Chondrocyte (in vitro differentiated cells): ENCODE data around the gene SYPL1. TPM values are rescaled to one million over a fixed set of nuclear protein-coding genes. Genes with fewer than 3 reads are reported as not detected.
"Not testable (repeated sequence)": the region's sequence is repeated elsewhere in the genome, so short reads cannot be mapped to it uniquely, and the experiment has no call there.

Source experiments
- DNase-seq: peaks from one replicate; pipeline ENCODE4 v3.0.0; 2021; ENCODE audit warnings: mixed read lengths, low spot score
- H3K27ac Mint-ChIP-seq: one replicate; pipeline ENCODE4 v1.8.0; 2021; ENCODE audit warnings: mild to moderate bottlenecking, moderate library complexity, mixed read lengths; ENCODE audit not compliant: unreplicated experiment
- H3K27me3 Mint-ChIP-seq: 2 replicates; pipeline ENCODE4 v1.8.0; 2021; ENCODE audit warnings: low read depth, mixed read lengths
- H3K36me3 Mint-ChIP-seq: 2 replicates; pipeline ENCODE4 v1.8.0; 2021; ENCODE audit warnings: low read depth, mixed read lengths
- H3K4me1 Mint-ChIP-seq: 2 replicates; pipeline ENCODE4 v1.8.0; 2021; ENCODE audit warnings: low read depth, mild to moderate bottlenecking, mixed read lengths
- H3K4me3 Mint-ChIP-seq: one replicate; pipeline ENCODE4 v1.8.0; 2021; ENCODE audit warnings: mild to moderate bottlenecking, moderate library complexity, mixed read lengths; ENCODE audit not compliant: unreplicated experiment
- H3K9me3 Mint-ChIP-seq: 2 replicates; pipeline ENCODE4 v1.8.0; 2021; ENCODE audit warnings: low read depth, mixed read lengths
- total RNA-seq: library from RNA; stranded (reverse); gene quantifications from 3 replicates; pipeline ENCODE4 v1.2.1, GENCODE V29; 2021
- TF ChIP-seq, protein P1 (sequence below): fragments of 200-600 bp; sonication (generic); IDR thresholded peaks from 2 replicates; pipeline ENCODE4 v1.5.0; 2021; ENCODE audit warnings: antibody characterized with exemption, mild to moderate bottlenecking, moderate library complexity

Gene SYPL1
- total RNA-seq, 1 donor from 2014 or later: 71.8 TPM

DNA sequence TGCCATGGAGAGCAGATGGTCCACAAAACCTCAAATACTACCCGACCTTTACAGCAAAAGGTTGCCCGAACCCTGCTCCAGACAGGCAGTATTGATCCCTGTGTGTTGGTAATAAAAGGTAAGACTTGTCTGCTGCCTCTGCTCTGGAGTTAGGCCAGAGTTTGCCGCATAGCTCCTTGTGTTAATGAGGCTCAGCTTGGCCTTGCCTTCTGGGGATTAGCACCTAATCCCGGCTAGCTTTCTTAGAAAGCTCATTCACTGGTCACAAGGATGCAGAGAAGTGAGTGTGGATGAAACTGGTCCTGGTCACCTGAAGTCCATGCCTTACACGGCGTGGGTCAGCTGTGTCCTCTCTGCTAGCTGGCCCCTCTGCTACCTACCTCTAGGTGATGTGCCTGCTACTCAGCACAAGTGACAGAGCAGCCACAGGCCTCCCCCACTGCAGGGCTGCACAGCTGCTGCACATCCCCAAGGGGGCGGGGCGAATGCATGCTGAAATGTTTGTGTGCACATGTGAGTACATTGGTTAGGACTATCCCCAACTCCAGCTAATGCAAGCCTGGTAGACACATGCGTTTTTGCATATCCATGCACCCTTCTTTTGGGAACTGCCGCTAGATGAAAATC is 31.7 kb upstream of the SYPL1 start:
- no peak overlapping the region for H3K4me3 Mint-ChIP-seq
- no peaks in the 10 kb centered on the region for H3K36me3 Mint-ChIP-seq

DNA sequence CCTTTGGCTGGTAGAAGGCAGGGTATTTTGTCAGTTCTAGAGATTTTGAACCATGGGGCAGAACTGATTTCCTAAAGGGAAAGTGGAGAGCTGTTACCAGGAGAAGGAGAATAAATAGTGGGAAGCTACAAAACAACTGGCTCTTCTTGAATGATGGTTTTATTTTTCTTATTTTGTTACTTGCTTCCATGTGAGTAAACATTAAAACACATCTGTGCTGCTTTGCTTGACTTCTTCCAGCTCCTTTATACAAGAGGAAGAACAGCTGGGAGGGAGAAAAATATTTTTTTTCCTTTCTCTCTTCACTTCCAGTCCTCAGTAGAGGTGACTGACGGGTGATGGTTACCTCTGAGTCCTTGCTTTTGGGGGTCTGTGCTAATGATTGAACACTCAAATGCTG is 30.0 kb upstream of the SYPL1 start:
- H3K27ac Mint-ChIP-seq: no peak overlapping the region

More for the DNA sequence above, 31.7 kb upstream of the SYPL1 start:
- TF ChIP-seq, protein P1, sequence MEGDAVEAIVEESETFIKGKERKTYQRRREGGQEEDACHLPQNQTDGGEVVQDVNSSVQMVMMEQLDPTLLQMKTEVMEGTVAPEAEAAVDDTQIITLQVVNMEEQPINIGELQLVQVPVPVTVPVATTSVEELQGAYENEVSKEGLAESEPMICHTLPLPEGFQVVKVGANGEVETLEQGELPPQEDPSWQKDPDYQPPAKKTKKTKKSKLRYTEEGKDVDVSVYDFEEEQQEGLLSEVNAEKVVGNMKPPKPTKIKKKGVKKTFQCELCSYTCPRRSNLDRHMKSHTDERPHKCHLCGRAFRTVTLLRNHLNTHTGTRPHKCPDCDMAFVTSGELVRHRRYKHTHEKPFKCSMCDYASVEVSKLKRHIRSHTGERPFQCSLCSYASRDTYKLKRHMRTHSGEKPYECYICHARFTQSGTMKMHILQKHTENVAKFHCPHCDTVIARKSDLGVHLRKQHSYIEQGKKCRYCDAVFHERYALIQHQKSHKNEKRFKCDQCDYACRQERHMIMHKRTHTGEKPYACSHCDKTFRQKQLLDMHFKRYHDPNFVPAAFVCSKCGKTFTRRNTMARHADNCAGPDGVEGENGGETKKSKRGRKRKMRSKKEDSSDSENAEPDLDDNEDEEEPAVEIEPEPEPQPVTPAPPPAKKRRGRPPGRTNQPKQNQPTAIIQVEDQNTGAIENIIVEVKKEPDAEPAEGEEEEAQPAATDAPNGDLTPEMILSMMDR: no peak
- no peak for DNase-seq
- H3K4me1 Mint-ChIP-seq: peaks cover 21% of the 10 kb centered on the region
- H3K9me3 Mint-ChIP-seq: no peaks in the 10 kb centered on the region
- H3K27me3 Mint-ChIP-seq: no peaks in the 10 kb centered on the region
- no peak overlapping the region for H3K27ac Mint-ChIP-seq

DNA sequence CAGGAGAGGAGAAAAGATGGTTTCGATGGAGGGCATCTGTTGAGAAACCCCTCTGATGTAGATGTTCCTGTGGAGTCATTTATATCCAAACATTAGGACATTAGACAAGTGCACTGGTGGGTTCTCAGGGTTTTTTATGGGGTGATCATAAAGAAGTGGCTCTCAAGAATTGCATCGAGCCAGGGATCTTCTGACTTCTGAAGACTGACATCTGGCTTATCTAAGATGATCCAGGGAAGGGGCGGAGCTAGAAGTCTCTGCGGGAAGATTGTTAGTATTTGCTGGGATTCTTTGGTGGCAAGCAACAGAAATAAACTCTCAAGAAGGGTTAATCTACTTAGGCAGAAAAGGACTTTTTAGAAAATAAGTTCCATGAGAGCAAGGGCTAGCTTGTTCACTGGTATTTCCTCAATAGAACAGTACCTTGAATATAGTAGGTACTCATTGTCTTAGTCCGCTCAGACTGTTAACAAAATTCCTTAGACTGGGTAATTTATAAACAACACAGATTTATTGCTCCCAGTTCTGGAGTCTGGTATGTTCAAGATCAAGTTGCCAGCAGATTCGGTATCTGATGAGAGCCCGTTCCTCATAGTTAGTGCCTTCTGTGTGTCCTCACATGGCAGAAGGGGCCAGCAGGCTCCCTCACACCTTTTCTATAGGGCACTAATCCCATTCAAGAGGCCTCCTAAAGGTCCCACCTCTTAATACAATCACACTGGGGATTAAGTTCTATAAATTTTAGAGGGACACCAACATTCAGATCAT is 28.5 kb upstream of the SYPL1 start:
- H3K27ac Mint-ChIP-seq: peak overlapping the region; percentile 62
- H3K36me3 Mint-ChIP-seq: no peaks in the 10 kb centered on the region
- TF ChIP-seq, protein P1: no peak
- H3K9me3 Mint-ChIP-seq: no peaks in the 10 kb centered on the region
- peaks cover 26% of the 10 kb centered on the region for H3K4me1 Mint-ChIP-seq
- no peak overlapping the region for H3K4me3 Mint-ChIP-seq
- H3K27me3 Mint-ChIP-seq: no peaks in the 10 kb centered on the region
- no peak for DNase-seq

More for the DNA sequence above, 30.0 kb upstream of the SYPL1 start:
- no peaks in the 10 kb centered on the region for H3K27me3 Mint-ChIP-seq
- TF ChIP-seq, protein P1: no peak
- H3K4me1 Mint-ChIP-seq: peaks cover 26% of the 10 kb centered on the region
- no peaks in the 10 kb centered on the region for H3K36me3 Mint-ChIP-seq
- no peaks in the 10 kb centered on the region for H3K9me3 Mint-ChIP-seq
- H3K4me3 Mint-ChIP-seq: no peak overlapping the region
- no peak for DNase-seq

DNA sequence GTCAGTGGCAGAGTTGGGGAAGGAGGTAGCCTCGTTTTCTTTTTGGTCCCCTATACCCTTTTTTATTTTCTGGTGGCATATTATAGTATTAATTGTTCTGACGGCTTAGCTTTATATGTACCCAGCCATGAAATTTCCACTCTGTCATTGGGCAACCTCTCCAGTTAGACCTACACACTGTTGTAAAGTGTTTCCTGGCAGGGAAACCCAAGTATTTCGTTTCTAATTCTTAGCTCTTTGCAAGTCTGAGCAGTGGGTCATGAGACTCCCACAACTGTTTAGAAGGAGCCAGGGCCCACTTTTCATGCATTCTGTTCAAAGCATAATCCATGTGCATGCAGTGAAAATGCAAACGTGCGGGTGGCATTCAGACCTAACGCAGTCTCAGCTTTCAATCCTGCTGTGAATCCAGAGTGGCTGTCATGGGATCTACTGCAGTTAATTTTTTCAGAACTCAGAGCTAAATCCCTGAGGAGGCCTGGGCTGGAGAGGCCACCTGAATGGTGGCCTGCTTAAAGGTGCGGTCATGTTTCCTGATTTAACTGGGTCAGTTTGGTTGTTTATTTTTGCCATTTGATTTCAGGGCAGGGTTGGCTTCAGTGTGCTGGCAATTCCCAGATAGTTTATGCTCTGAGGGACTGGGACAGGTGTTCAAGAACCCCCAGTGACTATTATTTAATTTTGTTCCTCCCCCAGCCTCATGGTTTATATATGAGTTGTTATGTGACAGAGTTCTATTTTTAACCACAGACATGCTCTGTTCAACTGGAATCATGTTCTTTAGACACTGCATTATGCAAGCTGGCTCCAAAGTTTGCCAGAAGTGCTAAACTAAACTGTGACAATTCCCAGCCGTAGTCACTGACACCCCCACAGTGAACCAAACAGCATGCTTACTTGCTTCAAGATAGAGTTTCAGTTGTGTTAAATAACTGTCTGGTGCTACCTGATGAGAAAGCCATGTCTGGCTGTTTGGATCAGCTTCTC is 27.4 kb upstream of the SYPL1 start:
- peak overlapping the region; percentile 88 for H3K27ac Mint-ChIP-seq
- H3K4me3 Mint-ChIP-seq: no peak overlapping the region
- no peaks in the 10 kb centered on the region for H3K27me3 Mint-ChIP-seq
- H3K9me3 Mint-ChIP-seq: no peaks in the 10 kb centered on the region
- no peak for DNase-seq
- TF ChIP-seq, protein P1: no peak
- H3K36me3 Mint-ChIP-seq: no peaks in the 10 kb centered on the region
- peaks cover 23% of the 10 kb centered on the region for H3K4me1 Mint-ChIP-seq

DNA sequence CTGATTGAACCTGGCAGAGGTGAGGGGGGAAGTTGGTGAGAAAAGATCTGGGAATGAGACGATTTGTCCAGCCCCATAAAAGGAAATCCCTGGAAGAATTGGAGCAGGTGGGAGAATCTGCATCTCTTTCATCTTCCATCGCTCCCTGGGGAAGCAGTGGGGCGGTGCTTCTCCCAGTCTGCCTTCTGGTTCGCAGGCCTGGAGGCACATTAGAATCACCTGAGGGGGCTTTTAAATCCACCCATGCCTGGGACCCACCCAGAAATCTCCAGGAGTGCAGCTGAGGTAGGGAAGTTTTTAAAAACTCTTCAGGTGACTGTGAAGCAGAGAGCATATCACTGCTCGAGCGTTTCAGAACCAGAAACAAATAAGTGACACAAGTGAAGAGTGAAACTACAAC is 26.7 kb upstream of the SYPL1 start:
- no peaks in the 10 kb centered on the region for H3K36me3 Mint-ChIP-seq
- H3K27ac Mint-ChIP-seq: peak overlapping the region; percentile 88
- peaks cover 23% of the 10 kb centered on the region for H3K4me1 Mint-ChIP-seq
- no peaks in the 10 kb centered on the region for H3K27me3 Mint-ChIP-seq
- H3K9me3 Mint-ChIP-seq: no peaks in the 10 kb centered on the region
- no peak for DNase-seq
- H3K4me3 Mint-ChIP-seq: no peak overlapping the region
- TF ChIP-seq, protein P1: no peak

DNA sequence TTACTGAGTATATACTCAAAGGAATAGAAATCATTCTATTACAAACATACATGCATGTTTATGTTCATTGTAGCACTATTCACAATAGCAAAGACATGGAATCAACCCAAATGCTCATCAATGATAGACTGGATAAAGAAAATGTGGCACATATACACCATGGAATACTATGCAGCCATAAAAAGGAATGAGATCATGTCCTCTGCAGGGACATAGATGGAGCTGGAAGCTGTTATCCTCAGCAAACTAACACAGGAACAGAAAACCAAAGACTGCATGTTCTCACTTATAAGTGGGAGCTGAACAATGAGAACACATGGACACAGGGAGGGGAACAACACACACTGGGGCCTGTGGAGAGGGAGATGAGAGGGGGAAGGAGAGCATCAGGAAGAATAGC is 26.1 kb upstream of the SYPL1 start:
- H3K9me3 Mint-ChIP-seq, H3K4me3 Mint-ChIP-seq, H3K36me3 Mint-ChIP-seq, H3K27ac Mint-ChIP-seq, H3K27me3 Mint-ChIP-seq, DNase-seq: not testable (repeated sequence)
- H3K4me1 Mint-ChIP-seq: peaks cover 23% of the 10 kb centered on the region
